Colonic mucosa (tissue), 4 donors: Measurements from ENCODE around the gene PRPF8. TPM values are rescaled to one million over a fixed set of nuclear protein-coding genes. Genes with fewer than 3 reads are reported as not detected.
"Not testable (repeated sequence)": the region's sequence is repeated elsewhere in the genome, so short reads cannot be mapped to it uniquely, and the experiment has no call there.

Source experiments
- DNase-seq: peaks from one replicate; pipeline ENCODE4 v3.0.0-alpha.2; 2020
- H3K27ac ChIP-seq: fragments of 200-600 bp; one replicate; pipeline ENCODE4 v1.8.0; 2021
- H3K27me3 ChIP-seq: fragments of 200-600 bp; one replicate; pipeline ENCODE4 v1.8.0; 2021
- H3K36me3 ChIP-seq: fragments of 200-600 bp; one replicate; pipeline ENCODE4 v1.8.0; 2021
- H3K4me1 ChIP-seq: fragments of 200-600 bp; one replicate; pipeline ENCODE4 v1.8.0; 2021; ENCODE audit warnings: mild to moderate bottlenecking
- H3K4me3 ChIP-seq: fragments of 200-600 bp; one replicate; pipeline ENCODE4 v1.8.0; 2021
- H3K9ac ChIP-seq, 2 donors: one replicate each; pipeline ENCODE4 v1.7.0; 2013; ENCODE audit warnings: control low read depth in 2 of 2, low read depth in 2 of 2, low read length in 2 of 2
- H3K9me3 ChIP-seq: fragments of 200-600 bp; one replicate; pipeline ENCODE4 v1.8.0; 2021
- CTCF ChIP-seq: fragments of 200-600 bp; IDR thresholded peaks from one replicate; pipeline ENCODE4 v1.8.0; 2022; ENCODE audit warnings: antibody characterized with exemption, mild to moderate bottlenecking
- intact Hi-C: fragments of 100-400 bp; cut with DNase I; formaldehyde crosslinking; loops from one replicate; pipeline ENCODE4 v1.14.1; 2022
- total RNA-seq, 2 donors: library from RNA; stranded (reverse); fragmentation: NEBNext Ultra II Directional in 1 of 2; extraction: Animal tissue kit (Norgen Biotek cat#: 25700) in 1 of 2; gene quantifications; one replicate each; pipeline ENCODE4 v1.2.1, GENCODE V29; 2021
- donor health status: healthy.
- donor health status: DM: no; HTN: no; CAD: no.
- donor health status: DM: no; HTN: no; CAD: no.

Gene PRPF8
- total RNA-seq, 2 donors from 2014 or later: 172 to 292 TPM

GRCh38 chr17:1707107-1707506 is 22.4 kb upstream of the PRPF8 start:
- H3K27me3 ChIP-seq: no peaks in the 10 kb centered on the region
- no peaks in the 10 kb centered on the region for H3K4me1 ChIP-seq
- no peak for DNase-seq
- no peak for TF ChIP-seq CTCF
- no peaks in the 10 kb centered on the region for H3K9me3 ChIP-seq
- no peak overlapping the region for H3K27ac ChIP-seq
- H3K9ac ChIP-seq: no peak overlapping the region
- no peak overlapping the region for H3K4me3 ChIP-seq
- H3K36me3 ChIP-seq: no peaks in the 10 kb centered on the region
- intact Hi-C loops: loop anchor here (10.0 kb wide), 1 partner anchor 52 kb away; no protein-coding TSS in a partner anchor

- Histone ChIP-seq H3K27me3 (no peaks in the 10 kb centered on the region), H3K9me3 (no peaks in the 10 kb centered on the region), H3K27ac (no peak overlapping the region), H3K4me3 (no peak overlapping the region), H3K36me3 (no peaks in the 10 kb centered on the region), H3K4me1 (no peaks in the 10 kb centered on the region), H3K9ac (no peak overlapping the region)
- no peak for TF ChIP-seq CTCF
- intact Hi-C loops: loop anchor here (10.0 kb wide), 1 partner anchor 50 kb away; no protein-coding TSS in a partner anchor
- DNase-seq: no peak
Observed at GRCh38 chr17:1705004-1705403, 20.3 kb upstream of the PRPF8 start.

- no peak overlapping the region for H3K4me3 ChIP-seq
- no peaks in the 10 kb centered on the region for H3K4me1 ChIP-seq
- no peaks in the 10 kb centered on the region for H3K27me3 ChIP-seq
- no peak for DNase-seq
- H3K27ac ChIP-seq: no peak overlapping the region
- H3K9ac ChIP-seq: no peak overlapping the region
- intact Hi-C loops: loop anchor here (10.0 kb wide), 1 partner anchor 48 kb away; no protein-coding TSS in a partner anchor
- TF ChIP-seq CTCF: no peak
- no peaks in the 10 kb centered on the region for H3K36me3 ChIP-seq
- no peaks in the 10 kb centered on the region for H3K9me3 ChIP-seq
Observed at GRCh38 chr17:1703063-1703462, 18.4 kb upstream of the PRPF8 start.

- H3K36me3 ChIP-seq, H3K27me3 ChIP-seq, H3K9ac ChIP-seq, H3K9me3 ChIP-seq, H3K4me1 ChIP-seq, DNase-seq, H3K4me3 ChIP-seq, H3K27ac ChIP-seq: not testable (repeated sequence)
- intact Hi-C loops: loop anchor here (10.0 kb wide), 1 partner anchor 45 kb away; no protein-coding TSS in a partner anchor
Observed at GRCh38 chr17:1699891-1700290, 15.2 kb upstream of the PRPF8 start.

GRCh38 chr17:1697681-1698080 is 13.0 kb upstream of the PRPF8 start:
- Histone ChIP-seq H3K9me3 (no peaks in the 10 kb centered on the region), H3K9ac (no peak overlapping the region), H3K36me3 (no peaks in the 10 kb centered on the region), H3K27me3 (no peaks in the 10 kb centered on the region), H3K4me1 (no peaks in the 10 kb centered on the region), H3K27ac (no peak overlapping the region), H3K4me3 (no peak overlapping the region)
- intact Hi-C loops: no loop called here
- no peak for DNase-seq
- TF ChIP-seq CTCF: no peak

- Histone ChIP-seq H3K9ac (no peak overlapping the region), H3K27ac (no peak overlapping the region), H3K4me3 (no peak overlapping the region), H3K9me3 (no peaks in the 10 kb centered on the region), H3K27me3 (no peaks in the 10 kb centered on the region), H3K4me1 (no peaks in the 10 kb centered on the region), H3K36me3 (no peaks in the 10 kb centered on the region)
- intact Hi-C loops: no loop called here
- no peak for DNase-seq
- no peak for TF ChIP-seq CTCF
Observed at GRCh38 chr17:1695365-1695764, 10.7 kb upstream of the PRPF8 start.
